HFFc6 (cell line): ENCODE results near the gene CAMK1. TPM values are rescaled to one million over a fixed set of nuclear protein-coding genes. Genes with fewer than 3 reads are reported as not detected.

ENCODE experiments used
- DNase-seq: peaks from one replicate; pipeline ENCODE4 v3.0.0-alpha.2; 2018
- H3K27ac Mint-ChIP-seq: 2 replicates; pipeline ENCODE4 v1.8.0; 2020; ENCODE audit warnings: mild to moderate bottlenecking, mixed read lengths
- H3K27me3 Mint-ChIP-seq: 2 replicates; pipeline ENCODE4 v1.8.0; 2021; ENCODE audit warnings: mild to moderate bottlenecking, moderate library complexity, mixed read lengths; ENCODE audit not compliant: insufficient read depth
- H3K36me3 Mint-ChIP-seq: 2 replicates; pipeline ENCODE4 v1.8.0; 2021; ENCODE audit warnings: low read depth, mixed read lengths
- H3K4me1 Mint-ChIP-seq: 2 replicates; pipeline ENCODE4 v1.8.0; 2020; ENCODE audit warnings: low read depth, mixed read lengths
- H3K4me3 Mint-ChIP-seq: 2 replicates; pipeline ENCODE4 v1.8.0; 2020; ENCODE audit warnings: mild to moderate bottlenecking, moderate library complexity, mixed read lengths
- H3K9me3 Mint-ChIP-seq: 2 replicates; pipeline ENCODE4 v1.8.0; 2020; ENCODE audit warnings: mild to moderate bottlenecking, mixed read lengths
- total RNA-seq, 6 experiments: library from RNA; stranded (reverse); fragmentation: NEBNext Ultra II Directional; extraction: Animal tissue kit (Norgen Biotek cat#: 25700); gene quantifications; 2 replicates in 1 of 6; 3 replicates in 5 of 6; pipeline ENCODE4 v1.2.3, GENCODE V29; 2021
- TF ChIP-seq, protein P1 (sequence below): fragments of 200-600 bp; sonication (generic); IDR thresholded peaks from 2 replicates; pipeline ENCODE4 v1.5.0; 2021; ENCODE audit warnings: antibody characterized with exemption, mild to moderate bottlenecking

CAMK1 gene
- total RNA-seq, 6 experiments from 2014 or later, result 22.1 to 33.0 (median 28.8) TPM

- Mint-ChIP-seq H3K27ac (no peak overlapping the region), H3K4me3 (peak overlapping the region; percentile 87), H3K9me3 (no peaks in the 10 kb centered on the region), H3K36me3 (peaks cover 6% of the 10 kb centered on the region; the same call in 1 of the 2 replicates), H3K4me1 (peaks cover 37% of the 10 kb centered on the region), H3K27me3 (peaks cover 7% of the 10 kb centered on the region)
- DNase-seq, result no peak
- TF ChIP-seq, protein P1, sequence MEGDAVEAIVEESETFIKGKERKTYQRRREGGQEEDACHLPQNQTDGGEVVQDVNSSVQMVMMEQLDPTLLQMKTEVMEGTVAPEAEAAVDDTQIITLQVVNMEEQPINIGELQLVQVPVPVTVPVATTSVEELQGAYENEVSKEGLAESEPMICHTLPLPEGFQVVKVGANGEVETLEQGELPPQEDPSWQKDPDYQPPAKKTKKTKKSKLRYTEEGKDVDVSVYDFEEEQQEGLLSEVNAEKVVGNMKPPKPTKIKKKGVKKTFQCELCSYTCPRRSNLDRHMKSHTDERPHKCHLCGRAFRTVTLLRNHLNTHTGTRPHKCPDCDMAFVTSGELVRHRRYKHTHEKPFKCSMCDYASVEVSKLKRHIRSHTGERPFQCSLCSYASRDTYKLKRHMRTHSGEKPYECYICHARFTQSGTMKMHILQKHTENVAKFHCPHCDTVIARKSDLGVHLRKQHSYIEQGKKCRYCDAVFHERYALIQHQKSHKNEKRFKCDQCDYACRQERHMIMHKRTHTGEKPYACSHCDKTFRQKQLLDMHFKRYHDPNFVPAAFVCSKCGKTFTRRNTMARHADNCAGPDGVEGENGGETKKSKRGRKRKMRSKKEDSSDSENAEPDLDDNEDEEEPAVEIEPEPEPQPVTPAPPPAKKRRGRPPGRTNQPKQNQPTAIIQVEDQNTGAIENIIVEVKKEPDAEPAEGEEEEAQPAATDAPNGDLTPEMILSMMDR, result no peak
Measured at GRCh38 chr3:9770276-9770812, 597 bp upstream of the CAMK1 start.

GRCh38 chr3:9769012-9769411 is 735 bp downstream of the CAMK1 start:
- TF ChIP-seq, protein P1, result no peak
- DNase-seq, result no peak
- H3K9me3 Mint-ChIP-seq, result no peaks in the 10 kb centered on the region
- peaks cover 7% of the 10 kb centered on the region for H3K27me3 Mint-ChIP-seq
- peaks cover 37% of the 10 kb centered on the region for H3K4me1 Mint-ChIP-seq
- peak overlapping the region; percentile 87 for H3K4me3 Mint-ChIP-seq
- peaks cover 10% of the 10 kb centered on the region; the same call in 1 of the 2 replicates for H3K36me3 Mint-ChIP-seq
- peak overlapping the region; percentile 67 for H3K27ac Mint-ChIP-seq

GRCh38 chr3:9768141-9768775 is 1.5 kb downstream of the CAMK1 start:
- TF ChIP-seq, protein P1, result no peak
- Mint-ChIP-seq H3K27ac (peak overlapping the region; percentile 66), H3K36me3 (peaks cover 10% of the 10 kb centered on the region; the same call in 1 of the 2 replicates), H3K27me3 (peaks cover 7% of the 10 kb centered on the region), H3K9me3 (no peaks in the 10 kb centered on the region), H3K4me1 (peaks cover 37% of the 10 kb centered on the region), H3K4me3 (peak overlapping the region; percentile 87; the same call in 1 of the 2 replicates)
- DNase-seq, result no peak

GRCh38 chr3:9767418-9767817 is 2.3 kb downstream of the CAMK1 start:
- H3K27ac Mint-ChIP-seq, result peak overlapping the region; percentile 66
- peaks cover 37% of the 10 kb centered on the region for H3K4me1 Mint-ChIP-seq
- peaks cover 7% of the 10 kb centered on the region for H3K27me3 Mint-ChIP-seq
- no peak for DNase-seq
- TF ChIP-seq, protein P1, result no peak
- H3K9me3 Mint-ChIP-seq, result no peaks in the 10 kb centered on the region
- peak overlapping the region; percentile 87; the same call in 1 of the 2 replicates for H3K4me3 Mint-ChIP-seq
- H3K36me3 Mint-ChIP-seq, result peaks cover 10% of the 10 kb centered on the region; the same call in 1 of the 2 replicates

GRCh38 chr3:9765865-9766264 is 3.9 kb downstream of the CAMK1 start:
- TF ChIP-seq, protein P1, result no peak
- H3K4me3 Mint-ChIP-seq, result no peak overlapping the region
- H3K36me3 Mint-ChIP-seq, result peaks cover 14% of the 10 kb centered on the region
- no peak for DNase-seq
- peaks cover 37% of the 10 kb centered on the region for H3K4me1 Mint-ChIP-seq
- H3K27me3 Mint-ChIP-seq, result peaks cover 7% of the 10 kb centered on the region
- H3K27ac Mint-ChIP-seq, result no peak overlapping the region
- no peaks in the 10 kb centered on the region for H3K9me3 Mint-ChIP-seq
